ENCODE results near the gene MCOLN1.

GRCh38 chr19:7519361-7520130 is 2.9 kb upstream of the MCOLN1 start:
- TF ChIP-seq CTCF (IDR thresholded peaks at IDR 0.05) (no peak), EZH2 (IDR thresholded peaks at IDR 0.05) (no peak), EZH2phosphoT487 (IDR thresholded peaks at IDR 0.05) (no peak)
